COLO829 (cell line): ENCODE results near the gene HMOX2.

Experiments used
- DNase-seq: peaks from one replicate; pipeline ENCODE4 v3.0.0; 2012; ENCODE audit warnings: low spot score

HMOX2 gene

DNA sequence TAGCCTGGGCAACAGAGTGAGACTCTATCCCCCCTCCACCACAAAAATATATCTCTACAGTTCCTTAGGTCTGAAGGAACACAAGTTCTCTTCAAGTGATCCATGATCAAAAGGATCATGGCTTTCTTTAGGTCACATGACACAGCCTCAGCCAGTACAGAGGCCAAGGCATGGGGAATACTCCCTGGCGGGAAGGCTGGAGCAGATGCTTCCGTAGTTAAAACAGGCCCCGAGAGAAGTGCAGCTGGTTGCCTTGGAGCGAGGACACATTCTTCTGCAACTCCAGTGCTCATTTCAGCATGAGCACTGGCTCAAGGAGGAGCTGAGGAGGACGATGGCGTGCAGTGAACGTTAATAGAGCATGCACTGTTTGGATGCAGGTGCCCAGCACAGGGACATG is 48.9 kb downstream of the HMOX2 start:
- no peak for DNase-seq

DNA sequence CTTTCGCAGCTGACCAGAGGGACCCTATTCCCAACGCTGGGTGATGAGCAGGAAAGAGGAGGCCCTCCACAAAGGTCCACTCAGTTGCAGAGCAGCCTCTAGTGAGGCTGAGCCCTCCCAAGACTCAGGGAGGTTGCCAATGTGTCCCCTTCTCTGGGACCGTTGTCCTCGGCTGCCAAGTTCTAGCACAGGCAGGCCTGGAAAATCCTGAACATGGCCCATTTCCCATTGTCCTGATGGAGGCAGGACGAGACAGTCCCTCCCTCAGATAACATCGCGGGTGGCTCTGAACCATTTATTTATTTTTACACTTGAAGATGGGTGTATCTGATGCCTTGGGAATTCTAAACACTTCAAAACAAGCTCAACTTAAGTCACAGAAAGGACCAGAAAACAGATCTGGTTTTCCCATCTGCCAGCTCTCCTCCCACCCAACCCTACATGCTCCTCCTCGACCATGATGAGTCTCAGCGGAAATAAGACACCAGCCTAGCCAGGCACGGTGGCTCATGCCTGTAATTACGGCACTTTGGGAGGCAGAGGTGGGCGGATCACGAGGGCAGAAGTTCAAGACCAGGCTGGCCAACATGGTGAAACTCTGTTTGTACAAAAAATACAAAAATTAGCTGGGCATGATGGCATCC is 49.6 kb downstream of the HMOX2 start:
- no peak for DNase-seq

DNA sequence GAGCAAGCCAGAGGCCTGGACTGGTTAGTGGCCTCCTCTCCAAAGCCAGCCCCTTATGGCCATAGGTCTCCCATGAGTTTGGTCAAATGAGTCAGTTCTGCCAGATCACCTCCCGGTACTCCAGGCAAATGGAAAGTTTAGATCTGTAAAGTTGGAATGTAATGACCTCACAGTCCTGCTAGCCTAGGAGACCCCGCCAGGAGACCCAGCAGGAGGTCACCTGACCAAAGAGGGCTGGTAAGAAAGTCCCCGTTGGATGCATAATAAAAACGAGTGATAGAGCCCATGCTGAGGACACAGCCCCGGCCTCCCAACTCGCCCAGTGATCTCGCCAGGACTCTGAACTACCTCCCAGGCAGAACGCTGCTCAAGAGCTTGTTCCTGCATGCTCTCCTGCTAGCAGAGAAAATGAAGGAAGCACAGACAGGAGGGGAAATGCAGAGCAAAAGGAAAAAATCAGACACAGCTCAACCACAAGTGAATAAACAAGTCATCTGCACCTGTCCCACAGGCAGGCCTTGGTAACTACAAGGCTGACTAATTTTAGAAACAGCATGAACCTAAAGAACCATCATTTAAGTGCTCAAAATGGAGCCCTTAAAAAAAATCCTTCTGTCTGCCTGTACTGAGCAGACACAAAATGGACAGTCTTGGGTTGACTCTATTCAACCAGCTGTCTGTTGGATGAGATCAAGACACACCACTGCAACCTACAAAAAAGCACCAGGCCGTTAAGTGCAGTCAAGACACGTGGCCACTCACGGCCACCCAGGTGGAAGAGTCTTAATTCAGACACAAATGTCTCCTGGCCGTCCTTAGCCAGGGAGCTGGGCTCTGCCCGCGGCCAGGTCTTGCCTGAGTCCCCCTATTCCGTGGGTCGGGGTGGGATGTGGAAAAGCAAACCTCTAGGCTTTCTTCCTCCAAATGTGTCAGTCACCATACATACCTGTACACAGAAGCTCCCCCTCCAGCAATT is 53.2 kb downstream of the HMOX2 start:
- no peak for DNase-seq

DNA sequence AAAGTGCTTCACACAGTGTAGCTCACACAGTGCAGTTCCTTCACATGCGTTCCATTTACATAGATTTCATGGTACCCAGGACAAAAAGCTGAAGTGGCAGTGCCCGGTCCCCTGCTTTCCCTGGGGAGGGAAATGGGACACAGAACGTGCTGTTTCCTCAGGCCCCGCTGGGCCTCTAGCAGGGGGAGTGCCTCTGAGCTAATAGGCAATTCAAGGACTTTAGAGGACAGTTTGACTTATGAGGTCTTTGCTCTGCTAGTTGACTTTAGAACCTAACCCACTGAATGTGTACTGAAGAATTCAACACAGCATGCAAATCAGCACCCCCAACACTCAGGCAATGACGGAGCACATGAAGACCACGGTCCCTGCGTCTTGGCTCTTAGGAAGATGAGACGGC is 55.6 kb downstream of the HMOX2 start:
- DNase-seq, result no peak

DNA sequence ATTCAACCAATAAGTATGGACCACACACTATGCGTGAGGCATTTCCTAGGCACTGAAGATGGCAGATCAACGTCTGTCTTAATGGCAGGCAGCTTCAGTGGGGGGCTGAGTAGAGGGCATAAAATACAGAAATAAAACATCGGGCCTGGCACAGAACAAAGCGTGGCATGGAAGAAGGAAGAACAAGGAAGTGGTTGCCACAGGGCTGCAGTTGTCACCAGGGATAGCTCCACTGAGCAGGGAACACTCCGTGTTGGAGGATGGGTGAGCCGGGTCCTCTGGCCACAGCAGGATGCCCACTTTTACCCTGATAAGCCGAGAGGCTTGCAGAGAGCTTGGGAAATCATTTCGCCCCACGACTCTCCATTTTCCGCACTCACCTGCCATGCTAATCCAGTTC is 56.0 kb downstream of the HMOX2 start:
- no peak for DNase-seq

DNA sequence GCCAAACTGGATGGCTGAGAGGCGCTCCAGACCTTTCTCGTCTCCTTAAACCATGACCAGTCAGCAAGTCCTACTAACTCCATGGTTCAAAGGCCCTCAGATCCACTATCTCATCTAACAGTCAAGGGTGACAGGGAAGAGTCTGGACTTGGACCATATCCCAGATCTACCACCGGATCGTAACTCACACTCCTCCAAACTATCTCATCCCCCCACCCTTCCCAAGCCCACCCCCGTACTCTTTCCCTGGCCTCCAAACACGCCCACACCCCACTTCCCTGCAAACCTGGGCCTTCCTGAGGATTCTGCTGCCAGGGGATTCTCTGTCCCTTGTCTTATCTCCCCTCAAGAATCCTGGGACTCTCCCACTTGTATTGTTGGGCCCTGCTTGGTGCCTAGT is 57.3 kb downstream of the HMOX2 start:
- no peak for DNase-seq

DNA sequence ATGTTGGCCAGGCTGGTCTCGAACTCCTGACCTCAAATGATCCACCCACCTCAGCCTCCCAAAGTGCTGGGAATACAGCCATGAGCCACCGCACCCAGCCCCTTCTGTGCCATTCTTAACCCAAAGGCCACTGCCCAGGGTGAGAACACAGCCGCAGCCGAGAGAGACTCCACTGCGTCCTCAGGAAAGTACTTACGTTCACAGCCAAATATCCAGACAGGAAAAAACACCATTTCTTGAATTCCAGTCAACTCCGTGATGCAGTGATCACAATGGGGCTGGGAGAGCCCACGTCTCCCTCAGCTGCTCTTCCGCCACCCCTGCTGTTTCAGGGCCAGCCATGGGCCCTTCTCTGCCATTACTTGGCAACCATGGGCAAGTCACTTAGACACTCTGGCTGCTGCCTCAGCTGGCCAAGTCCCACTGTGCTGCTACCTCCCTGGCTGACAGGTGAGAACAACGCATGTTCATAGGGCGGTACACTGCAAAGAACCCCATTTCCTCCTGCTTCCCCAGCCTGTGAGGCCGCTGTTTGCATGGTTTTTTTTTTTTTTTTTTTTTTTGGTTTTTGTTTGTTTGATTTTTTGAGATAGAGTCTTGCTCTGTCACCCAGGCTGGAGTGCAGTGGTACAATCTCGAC is 58.1 kb downstream of the HMOX2 start:
- no peak for DNase-seq

DNA sequence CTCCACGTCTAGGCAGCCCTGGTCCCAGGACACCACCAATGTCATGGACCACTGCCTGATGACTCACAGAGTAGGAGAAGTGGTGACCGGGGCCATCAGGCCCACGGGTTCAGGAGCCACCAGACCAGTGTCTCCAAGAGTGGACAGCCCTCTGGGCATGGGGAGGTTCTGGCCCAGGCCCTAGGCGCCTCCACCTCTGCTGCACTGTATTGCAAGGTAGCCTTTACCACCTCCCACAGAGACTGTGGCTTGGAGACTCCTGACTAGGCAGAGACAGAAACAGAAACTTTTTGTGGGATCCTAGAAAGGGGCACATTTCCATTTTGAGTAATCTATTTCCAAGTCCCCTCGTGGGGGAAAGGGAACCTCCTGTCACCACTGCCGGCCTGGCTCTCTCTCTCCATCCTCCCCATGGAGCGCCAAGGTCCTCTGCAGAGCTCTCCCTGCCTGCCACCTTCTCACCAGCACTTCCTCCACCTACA is 59.5 kb downstream of the HMOX2 start:
- no peak for DNase-seq

DNA sequence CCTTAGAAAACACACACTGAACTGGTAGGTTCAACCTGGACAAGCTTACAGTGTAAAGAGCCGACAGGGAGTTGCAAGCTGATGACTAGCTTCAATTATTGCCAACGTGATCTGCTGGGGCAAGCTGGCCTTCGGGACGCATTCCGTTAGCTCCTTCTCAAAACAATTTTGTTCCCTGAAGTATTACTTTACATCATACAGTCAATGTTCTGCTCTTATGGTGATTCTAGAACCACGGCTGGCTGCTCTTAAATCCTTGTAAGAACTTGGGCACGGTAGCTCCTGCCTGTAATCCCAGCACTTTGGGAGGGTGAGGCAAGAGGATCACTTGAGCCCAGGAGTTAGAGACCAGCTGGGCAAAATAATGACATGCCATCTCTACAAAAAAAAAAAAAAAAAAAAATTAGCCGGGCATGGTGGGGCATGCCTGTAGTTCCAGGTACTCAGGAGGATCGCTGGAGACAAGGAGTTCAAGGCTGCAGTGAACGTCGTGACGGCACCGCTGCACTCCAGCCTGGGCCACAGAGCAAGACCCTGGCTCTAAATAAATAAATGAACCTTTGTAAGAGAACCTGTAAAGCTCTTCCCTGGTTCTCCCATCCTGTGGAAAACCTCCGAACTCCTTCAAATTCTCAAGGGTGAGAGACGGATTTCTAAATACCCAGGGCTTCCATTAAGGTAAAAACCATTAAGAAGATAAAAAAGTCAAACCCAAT is 60.4 kb downstream of the HMOX2 start:
- DNase-seq, result no peak

DNA sequence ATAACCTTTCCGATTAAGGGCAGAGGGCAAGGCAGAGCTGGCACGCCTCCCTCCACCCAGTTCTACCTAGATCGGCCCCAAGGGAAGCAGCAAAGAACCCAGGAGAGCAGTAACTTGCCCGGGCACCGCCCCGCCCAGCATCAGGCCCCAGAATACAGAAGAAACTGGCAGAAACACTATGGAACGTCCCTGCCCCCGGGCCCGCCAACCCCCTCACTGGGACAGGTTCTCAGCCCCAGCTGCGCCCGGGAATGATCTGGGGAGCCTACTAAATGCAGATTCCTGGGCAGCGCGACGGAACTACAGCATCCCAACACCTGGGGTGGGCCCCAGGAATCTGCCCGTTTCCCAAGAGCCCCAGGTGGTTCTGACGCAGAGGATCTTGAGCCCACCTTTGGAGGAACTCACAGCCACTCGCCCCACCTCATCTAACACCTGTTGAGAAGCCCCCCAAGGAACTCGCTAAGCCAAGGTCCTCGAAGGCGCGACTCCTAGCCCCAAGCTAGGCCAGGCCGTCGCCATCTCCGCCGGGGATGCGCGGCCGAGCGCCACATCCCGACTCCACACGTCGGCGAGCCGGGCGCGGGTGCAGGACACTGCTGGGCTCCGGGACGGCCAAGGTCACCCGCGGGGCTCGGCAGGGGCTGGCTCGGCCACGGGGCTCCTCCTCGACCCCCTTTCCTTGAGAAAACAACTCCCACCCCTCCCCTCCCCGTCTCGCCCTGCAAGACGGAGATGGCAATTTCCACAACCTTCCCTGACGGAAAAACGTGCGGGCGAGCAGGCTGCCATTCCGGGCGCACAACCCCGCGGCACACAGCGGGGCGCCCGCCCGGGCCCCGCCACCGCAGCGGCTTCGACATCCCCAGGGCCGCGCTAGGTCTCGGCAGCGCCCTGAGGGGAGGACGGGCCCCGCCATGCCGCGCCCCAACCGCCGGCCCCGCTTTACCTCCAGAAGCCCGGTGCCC is 61.5 kb downstream of the HMOX2 start:
- DNase-seq, result no peak

DNA sequence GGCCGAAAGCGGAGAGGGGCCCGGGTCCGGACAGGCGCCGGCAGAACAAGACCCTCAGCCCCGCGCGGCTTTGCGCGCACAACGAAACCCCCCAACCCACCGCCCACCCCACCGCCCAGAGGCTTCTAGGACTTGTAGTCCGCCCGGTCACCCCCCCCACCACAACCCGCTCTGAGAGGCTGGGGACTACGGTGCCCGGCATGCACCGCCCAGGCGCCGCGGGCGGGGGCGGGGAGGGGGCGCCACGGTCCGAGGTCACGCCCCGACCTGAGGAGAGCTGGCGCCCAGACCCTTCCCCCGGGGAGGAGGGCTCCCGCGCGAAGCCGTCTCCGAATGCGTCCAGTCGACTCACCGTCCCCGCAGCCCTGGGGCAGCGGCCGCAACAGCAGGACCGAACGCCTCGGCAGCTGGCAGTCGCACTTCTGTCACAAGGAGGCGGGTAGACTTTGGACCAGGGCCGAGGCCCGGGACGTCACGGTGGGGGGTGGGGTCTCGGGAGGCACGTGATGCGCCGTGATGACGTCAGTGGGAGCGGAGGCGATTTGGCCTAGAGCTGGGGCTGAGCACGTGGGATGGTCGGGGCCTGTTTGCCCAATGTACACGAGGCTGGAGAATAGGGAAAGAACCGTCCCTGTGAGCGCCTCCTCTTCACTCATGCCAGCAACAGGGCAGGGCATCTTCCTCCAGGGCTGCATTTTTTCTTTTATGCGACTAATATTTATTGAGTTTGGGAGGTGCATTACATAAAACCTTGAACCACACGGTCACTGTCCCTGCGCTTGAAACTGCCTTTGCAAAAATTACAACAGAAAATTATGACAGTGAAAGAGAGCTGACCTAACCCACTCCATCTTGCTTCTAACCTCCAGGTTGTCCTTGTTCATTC is 62.4 kb downstream of the HMOX2 start, which contains the start of gene CDIP1:
Gene CDIP1 (minus strand): TSS at position 424 of the 886 bp plus-strand sequence. CDS start 24,643 bp downstream, outside the sequence.
- peak; percentile 90 for DNase-seq

DNA sequence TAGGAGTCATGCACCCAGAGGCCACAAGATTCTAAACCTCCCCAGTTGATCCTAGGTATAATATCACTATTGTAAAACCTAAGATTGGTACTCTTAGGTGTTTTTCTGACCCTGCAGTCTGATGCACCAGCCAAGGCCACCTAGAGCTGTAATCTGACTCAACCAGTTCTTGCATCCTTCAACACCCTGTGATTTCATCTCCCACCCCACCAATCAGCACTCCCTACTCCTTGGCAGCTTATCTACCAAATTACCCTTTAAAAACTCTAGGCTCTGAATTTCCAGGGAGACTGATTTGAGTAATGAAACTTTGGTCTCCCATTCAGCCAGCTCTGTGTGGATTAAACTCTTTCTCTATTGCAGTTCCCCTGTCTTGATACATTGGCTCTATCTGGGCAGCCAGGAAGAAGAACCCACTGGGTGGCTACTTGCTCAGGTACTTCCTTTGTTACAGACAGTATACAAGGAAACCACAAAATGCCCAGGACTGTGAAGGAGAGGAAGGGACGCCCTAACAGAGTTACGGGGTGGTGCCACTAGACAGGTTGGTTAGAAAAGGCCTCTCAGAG is 63.6 kb downstream of the HMOX2 start:
- DNase-seq, result no peak

DNA sequence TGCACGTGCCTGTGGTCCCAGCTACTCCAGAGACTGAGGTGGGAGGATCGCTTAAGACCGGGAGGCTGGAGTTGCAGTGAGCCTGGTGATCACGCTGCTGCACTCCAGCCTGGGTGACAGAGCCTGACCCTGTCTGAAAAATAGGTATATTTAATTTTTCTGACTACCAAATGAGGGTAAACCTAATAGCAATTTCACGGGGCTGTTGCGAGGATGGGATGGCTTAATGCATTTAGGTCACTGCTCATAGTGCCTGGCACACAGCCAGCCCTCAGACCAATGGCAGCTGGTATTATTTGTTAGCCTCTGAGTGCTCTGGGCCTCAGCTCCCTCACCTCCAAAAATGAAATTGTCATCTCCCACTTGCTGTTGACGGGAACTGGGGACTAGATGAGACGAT is 68.3 kb downstream of the HMOX2 start:
- DNase-seq, result no peak

DNA sequence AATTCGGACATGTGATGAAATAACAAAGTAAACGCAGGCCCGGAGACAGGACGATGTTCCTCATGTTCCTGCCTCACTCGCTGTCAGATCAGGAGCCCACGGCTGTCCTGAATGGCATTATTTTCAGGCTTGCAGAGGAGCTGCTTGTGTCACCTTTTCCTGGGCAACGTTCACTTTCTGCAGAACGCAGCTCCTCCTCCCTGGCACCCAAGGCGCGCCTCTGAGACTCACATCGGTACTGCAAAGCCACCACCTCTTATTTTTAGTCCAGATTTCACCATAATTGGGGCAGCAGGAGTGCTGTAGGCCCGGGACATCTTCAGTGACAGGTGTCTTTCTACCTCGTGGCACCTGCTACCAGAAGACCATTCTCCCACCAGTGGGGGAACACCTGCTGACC is 71.9 kb downstream of the HMOX2 start:
- no peak for DNase-seq

DNA sequence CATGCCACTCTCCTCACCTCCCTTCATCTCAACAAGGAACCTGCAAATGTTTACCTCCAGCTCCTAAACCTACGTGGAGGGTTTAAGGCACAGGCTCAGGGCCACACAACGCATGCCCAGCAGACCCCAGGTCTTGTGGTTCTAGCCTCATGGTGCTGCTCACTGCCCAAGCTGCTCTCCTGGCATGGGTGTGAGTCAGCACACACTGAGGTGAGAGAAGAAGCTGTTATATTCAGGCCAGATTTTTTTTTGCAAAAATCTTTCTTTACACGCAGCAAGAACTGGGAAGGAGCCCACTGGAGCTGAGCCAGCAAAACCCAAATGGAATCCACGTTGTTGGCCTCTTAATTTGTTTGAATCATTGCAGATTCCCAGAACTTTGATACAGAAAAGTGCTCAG is 74.4 kb downstream of the HMOX2 start:
- no peak for DNase-seq

DNA sequence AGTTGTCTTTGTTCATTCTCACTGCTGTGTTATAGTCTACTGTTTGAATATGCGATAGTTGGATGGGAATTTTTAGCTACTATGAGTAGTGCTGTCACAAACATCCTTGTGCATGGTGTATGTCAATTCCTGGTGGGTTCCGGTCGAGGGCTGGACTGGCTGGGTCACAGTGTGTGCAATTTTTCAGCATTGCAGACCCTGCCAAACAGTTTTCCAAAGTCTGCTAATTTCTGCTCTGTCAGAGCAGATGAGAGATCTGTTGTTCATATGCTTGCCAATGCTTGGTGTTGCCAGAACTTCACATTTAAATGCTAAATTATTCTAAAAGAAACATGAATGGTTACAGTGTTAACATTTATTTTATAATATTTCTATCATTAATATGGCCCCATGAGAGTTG is 76.3 kb downstream of the HMOX2 start:
- no peak for DNase-seq

DNA sequence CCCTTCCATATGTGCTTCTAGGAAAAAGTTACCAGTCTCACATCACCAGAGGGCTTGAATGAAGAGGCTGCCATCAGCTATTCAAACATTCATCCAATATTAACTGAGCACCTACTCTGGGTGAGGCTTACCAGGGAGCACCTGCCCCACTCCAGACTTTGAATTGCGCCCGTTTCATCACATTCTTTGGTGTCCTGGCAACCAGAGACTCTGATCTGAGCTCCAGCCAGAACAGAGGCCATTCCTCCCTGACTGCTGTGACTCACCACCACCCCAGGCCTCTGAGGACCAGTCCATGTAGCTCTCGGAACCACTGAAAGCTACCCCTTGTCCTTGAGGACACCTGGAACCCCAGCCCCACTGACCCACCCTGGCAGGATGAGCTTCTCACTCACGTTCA is 79.9 kb downstream of the HMOX2 start, which contains the start of gene C16orf96:
Gene C16orf96 (plus strand): TSS at position 229 of the 400 bp plus-strand sequence. CDS start 150 bp downstream, at position 379.
- no peak for DNase-seq

DNA sequence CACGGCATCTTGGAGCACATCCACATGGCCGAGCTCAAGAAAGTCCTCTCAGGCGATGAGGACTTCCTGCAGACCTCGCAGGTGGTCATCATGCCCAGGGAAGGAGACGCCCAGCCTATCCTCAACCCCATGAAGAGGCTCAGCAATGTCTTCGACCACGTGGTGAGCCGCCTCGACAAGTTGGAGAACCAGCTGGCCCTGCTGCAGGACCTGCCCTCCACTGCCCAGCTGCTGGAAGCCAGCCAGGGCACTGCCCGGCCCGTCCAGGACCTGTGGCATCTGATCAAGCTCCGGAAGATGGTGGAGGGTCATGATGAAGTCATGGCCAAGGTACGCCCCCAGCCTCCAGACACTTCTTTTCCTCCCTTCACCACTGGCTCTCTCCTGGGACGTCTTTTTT is 80.4 kb downstream of the HMOX2 start:
- no peak for DNase-seq

DNA sequence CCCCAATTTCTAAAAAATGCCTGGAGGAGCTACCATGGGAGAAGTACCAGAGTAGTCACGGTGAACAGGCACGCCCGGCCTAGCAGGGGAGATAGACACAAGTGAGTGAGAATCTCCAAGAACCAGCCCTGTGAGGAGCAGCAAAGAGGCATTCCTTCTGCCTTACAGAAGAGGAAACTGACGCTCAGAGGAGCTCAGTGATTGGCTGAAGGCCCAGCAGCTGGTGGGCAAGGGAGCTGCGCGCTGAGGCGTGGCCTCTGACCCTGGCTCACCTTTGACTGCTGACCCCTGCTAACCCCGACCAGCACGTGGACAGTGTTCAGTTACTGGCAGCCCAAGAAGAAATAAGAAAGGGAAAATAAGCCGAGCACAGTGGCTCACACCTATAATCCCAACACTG is 81.8 kb downstream of the HMOX2 start:
- no peak for DNase-seq
